ENCODE results near the gene ZNF384. TPM values are rescaled to one million over a fixed set of nuclear protein-coding genes. Genes with fewer than 3 reads are reported as not detected.

ZNF384 gene
- total RNA-seq, 1 experiment from 2014 or later, result 88.0 TPM

DNA sequence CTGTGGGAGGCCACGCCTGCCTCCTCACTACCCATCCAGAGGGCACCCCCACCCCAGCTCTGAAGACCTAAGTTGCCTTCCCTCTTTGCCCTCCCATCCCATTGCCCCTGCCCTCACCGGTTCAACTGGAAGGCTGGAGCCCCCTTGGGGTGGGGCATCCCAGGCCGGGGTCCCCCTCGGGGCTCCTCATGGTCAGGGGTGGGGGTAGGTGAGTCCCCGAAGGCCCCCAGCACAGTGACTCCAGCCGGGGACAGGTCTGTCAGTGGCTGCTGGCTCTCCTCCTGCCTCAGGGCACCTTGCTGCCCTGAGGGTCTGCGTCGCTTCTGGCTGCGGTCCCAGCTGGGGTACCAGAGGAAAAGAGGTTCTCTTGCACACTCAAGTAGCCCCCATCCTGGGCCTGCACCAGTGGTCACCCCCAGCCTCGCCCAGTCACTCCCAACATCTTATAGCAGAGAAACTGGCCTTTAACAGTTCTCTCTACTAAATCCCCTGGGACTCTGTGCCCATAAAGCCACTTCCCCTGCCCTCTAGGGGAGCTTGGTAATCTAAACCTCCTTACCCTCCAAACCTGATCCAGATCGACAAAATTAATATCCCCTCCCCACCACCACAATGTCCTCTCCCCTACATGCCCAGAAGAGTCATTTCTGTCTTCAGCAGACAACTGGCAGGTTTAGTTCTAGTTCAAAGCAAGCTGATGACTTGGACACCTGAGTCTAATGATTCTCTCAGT is 6.3 kb upstream of the ZNF384 start:
- H3K4me3 Mint-ChIP-seq, result peak overlapping the region in 1 of 2 experiments; percentile 5; a peak in 1 of 5 replicates
- H3K4me1 Mint-ChIP-seq, result peaks cover 18 to 21% of the 10 kb centered on the region in 2 experiments
- Histone ChIP-seq H2BK12ac (ENCODE audit: insufficient read length, low read depth, low read length) (no peak overlapping the region), H2BK120ac (ENCODE audit: low read depth, low read length, poor library complexity, severe bottlenecking) (no peak overlapping the region), H3T11ph (ENCODE audit: low read length) (no peak overlapping the region), H2AFZ (ENCODE audit: low read length) (no peak overlapping the region), H3K4me2 (ENCODE audit: insufficient read depth, insufficient read length, low read length) (no peak overlapping the region), H3K23ac (ENCODE audit: insufficient read length, low read depth, low read length) (no peak overlapping the region), H4K20me1 (ENCODE audit: control insufficient read depth, insufficient read depth, insufficient read length) (no peaks in the 10 kb centered on the region), H2BK20ac (ENCODE audit: low read depth, low read length, poor library complexity, severe bottlenecking) (no peak overlapping the region), H3K4me1 (ENCODE audit: insufficient read depth, low read length) (peaks cover 3% of the 10 kb centered on the region), H4K5ac (ENCODE audit: insufficient read length, low read depth, low read length) (no peak overlapping the region), H3K23me2 (ENCODE audit: insufficient read length, low read depth, low read length, poor library complexity, severe bottlenecking) (peaks cover 12% of the 10 kb centered on the region), H3K9ac (ENCODE audit: extremely low read depth, insufficient read length, low read length) (no peak overlapping the region), H2BK15ac (ENCODE audit: low read depth, low read length) (no peak overlapping the region), H2AK5ac (ENCODE audit: insufficient read length, low read length) (no peak overlapping the region), H3K14ac (ENCODE audit: insufficient read depth, low read length) (no peak overlapping the region), H3K18ac (ENCODE audit: insufficient read length, low read depth, low read length) (no peak overlapping the region), H3K9me3 (ENCODE audit: control insufficient read depth, low read depth, low read length) (no peaks in the 10 kb centered on the region), H2BK5ac (ENCODE audit: insufficient read length, low read length) (no peak overlapping the region), H3K79me2 (ENCODE audit: insufficient read depth, low read length) (no peaks in the 10 kb centered on the region), H3K27me3 (ENCODE audit: insufficient read depth, low read length) (no peaks in the 10 kb centered on the region; the same call in 1 of the 2 replicates), H4K8ac (replicated peaks; ENCODE audit: insufficient read length, low read depth, low read length) (no peak overlapping the region), H3K27ac (ENCODE audit: insufficient read length, low read depth, low read length) (no peak overlapping the region), H4K91ac (ENCODE audit: insufficient read length, low read depth, low read length) (no peak overlapping the region), H3K56ac (ENCODE audit: insufficient read length, low read depth, low read length) (no peak overlapping the region), H3K4ac (ENCODE audit: low read depth, low read length) (no peak overlapping the region), H3K79me1 (ENCODE audit: insufficient read depth, low read depth, low read length, poor library complexity, severe bottlenecking) (no peaks in the 10 kb centered on the region)
- no CpG with 5 or more reads among the region's 11 CpGs for WGBS (ENCODE audit: extremely low coverage, insufficient read length, low lambda C conversion rate)
- H3K36me3 Mint-ChIP-seq (ENCODE audit: insufficient read depth in 1 of 3, low read depth in 3 of 3), result peaks cover 3 to 22% (median 8%) of the 10 kb centered on the region in 3 experiments; a peak in 6 of 7 replicates
- DNase-seq, result no peak
- peaks cover 31% of the 10 kb centered on the region for H3K27me3 Mint-ChIP-seq (ENCODE audit: low read depth)
- no peaks in the 10 kb centered on the region; a peak in 1 of 5 replicates for H3K9me3 Mint-ChIP-seq
- H3K27ac Mint-ChIP-seq, result no peak overlapping the region
- TF ChIP-seq, protein P1, sequence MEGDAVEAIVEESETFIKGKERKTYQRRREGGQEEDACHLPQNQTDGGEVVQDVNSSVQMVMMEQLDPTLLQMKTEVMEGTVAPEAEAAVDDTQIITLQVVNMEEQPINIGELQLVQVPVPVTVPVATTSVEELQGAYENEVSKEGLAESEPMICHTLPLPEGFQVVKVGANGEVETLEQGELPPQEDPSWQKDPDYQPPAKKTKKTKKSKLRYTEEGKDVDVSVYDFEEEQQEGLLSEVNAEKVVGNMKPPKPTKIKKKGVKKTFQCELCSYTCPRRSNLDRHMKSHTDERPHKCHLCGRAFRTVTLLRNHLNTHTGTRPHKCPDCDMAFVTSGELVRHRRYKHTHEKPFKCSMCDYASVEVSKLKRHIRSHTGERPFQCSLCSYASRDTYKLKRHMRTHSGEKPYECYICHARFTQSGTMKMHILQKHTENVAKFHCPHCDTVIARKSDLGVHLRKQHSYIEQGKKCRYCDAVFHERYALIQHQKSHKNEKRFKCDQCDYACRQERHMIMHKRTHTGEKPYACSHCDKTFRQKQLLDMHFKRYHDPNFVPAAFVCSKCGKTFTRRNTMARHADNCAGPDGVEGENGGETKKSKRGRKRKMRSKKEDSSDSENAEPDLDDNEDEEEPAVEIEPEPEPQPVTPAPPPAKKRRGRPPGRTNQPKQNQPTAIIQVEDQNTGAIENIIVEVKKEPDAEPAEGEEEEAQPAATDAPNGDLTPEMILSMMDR (conservative IDR thresholded peaks at IDR 0.05), result no peak

All from H9 (cell line).